Measurements from ENCODE around the gene RNF133. TPM values are rescaled to one million over a fixed set of nuclear protein-coding genes. Genes with fewer than 3 reads are reported as not detected.

Gene RNF133
- total and polyA plus RNA-seq, 3 donors from 2014 or later = 11.1 to 53.6 (median 39.1) TPM

DNA sequence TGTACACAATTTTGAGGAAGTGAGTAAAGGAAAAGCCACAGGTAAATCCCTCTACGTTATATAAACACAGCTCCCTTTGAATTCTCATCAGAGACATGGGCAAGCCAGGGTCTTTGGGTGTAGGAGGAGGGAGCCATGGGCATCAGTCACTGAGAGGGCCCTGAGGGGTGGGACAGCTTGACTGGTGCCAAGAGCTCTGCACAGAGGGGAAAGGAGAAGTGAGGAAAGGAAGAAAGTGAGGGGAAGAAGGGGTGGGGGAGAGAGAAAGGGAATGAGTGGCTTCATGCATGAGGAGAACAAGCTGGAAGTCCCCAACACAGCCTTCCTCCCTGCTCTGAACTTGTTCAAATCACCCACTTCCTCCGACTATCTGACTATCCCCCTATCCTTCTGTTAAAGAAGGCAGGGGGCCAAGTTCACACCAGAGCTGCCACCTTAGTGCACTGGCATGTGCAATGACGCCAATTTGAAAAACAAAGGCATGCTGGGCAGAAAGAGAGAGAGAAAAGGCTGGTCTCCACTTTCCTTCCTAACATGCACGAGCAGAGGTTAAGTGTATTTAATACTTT lies 20.2 kb upstream of the RNF133 start:
- H3K9me3 ChIP-seq = no peaks in the 10 kb centered on the region
- intact Hi-C loops (cut with DNase I; ENCODE audit: low total_unique reads) = no loop called here
- no peak for DNase-seq
- H3K4me1 ChIP-seq = no peaks in the 10 kb centered on the region
- no peak overlapping the region for H3K4me3 ChIP-seq
- H3K27me3 ChIP-seq = no peaks in the 10 kb centered on the region
- no peaks in the 10 kb centered on the region for H3K36me3 ChIP-seq (ENCODE audit: low read depth, missing control alignments)
- TF ChIP-seq, protein P1, sequence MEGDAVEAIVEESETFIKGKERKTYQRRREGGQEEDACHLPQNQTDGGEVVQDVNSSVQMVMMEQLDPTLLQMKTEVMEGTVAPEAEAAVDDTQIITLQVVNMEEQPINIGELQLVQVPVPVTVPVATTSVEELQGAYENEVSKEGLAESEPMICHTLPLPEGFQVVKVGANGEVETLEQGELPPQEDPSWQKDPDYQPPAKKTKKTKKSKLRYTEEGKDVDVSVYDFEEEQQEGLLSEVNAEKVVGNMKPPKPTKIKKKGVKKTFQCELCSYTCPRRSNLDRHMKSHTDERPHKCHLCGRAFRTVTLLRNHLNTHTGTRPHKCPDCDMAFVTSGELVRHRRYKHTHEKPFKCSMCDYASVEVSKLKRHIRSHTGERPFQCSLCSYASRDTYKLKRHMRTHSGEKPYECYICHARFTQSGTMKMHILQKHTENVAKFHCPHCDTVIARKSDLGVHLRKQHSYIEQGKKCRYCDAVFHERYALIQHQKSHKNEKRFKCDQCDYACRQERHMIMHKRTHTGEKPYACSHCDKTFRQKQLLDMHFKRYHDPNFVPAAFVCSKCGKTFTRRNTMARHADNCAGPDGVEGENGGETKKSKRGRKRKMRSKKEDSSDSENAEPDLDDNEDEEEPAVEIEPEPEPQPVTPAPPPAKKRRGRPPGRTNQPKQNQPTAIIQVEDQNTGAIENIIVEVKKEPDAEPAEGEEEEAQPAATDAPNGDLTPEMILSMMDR (IDR thresholded peaks at IDR 0.05) = no peak
- no peak for TF ChIP-seq POLR2A (IDR thresholded peaks at IDR 0.05)
- H3K27ac ChIP-seq = no peak overlapping the region
- 83% methylated on average over 4 of the region's 4 CpGs for WGBS, 2 donors

DNA sequence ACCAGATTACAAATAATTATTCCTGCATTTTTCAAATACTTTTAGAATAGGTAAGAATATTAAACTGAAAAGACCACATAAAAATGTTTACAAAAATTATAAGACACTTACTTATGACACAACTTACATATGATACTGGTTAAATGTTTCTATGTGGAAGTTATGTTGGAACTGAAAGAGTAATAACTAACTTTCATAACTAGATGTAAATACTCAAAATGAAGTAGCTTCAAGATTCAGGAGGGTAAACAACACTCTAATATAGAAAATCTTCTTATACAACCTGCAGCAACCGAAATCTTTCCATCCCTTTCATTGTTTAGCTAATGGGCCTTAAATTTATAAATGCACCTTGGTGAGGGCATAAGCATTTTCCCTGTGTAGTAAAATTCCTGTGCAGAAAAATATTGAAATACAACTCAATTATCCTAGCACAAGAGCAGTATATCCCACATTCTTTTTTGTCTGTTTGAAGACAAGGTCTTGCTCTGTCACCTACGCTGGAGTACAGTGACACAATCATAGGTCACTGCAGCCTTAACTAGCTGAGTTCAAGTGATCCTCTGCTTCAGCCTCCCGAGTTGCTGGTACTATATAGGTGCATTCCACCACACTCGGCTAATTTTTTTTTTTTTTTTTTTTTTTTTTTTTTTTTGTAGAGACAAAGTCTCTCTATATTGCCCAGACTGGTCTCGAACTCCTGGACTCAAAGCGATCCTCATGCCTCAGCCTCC lies 18.6 kb upstream of the RNF133 start:
- Histone ChIP-seq H3K27me3 (no peaks in the 10 kb centered on the region), H3K9me3 (no peaks in the 10 kb centered on the region), H3K4me3 (no peak overlapping the region), H3K36me3 (ENCODE audit: low read depth, missing control alignments) (no peaks in the 10 kb centered on the region), H3K27ac (no peak overlapping the region), H3K4me1 (no peaks in the 10 kb centered on the region)
- no peak for DNase-seq
- 95 to 99% methylated on average over 6 of the region's 6 CpGs for WGBS, 2 donors
- TF ChIP-seq, protein P1 (IDR thresholded peaks at IDR 0.05) = no peak
- no peak for TF ChIP-seq POLR2A (IDR thresholded peaks at IDR 0.05)
- intact Hi-C loops (cut with DNase I; ENCODE audit: low total_unique reads) = no loop called here

DNA sequence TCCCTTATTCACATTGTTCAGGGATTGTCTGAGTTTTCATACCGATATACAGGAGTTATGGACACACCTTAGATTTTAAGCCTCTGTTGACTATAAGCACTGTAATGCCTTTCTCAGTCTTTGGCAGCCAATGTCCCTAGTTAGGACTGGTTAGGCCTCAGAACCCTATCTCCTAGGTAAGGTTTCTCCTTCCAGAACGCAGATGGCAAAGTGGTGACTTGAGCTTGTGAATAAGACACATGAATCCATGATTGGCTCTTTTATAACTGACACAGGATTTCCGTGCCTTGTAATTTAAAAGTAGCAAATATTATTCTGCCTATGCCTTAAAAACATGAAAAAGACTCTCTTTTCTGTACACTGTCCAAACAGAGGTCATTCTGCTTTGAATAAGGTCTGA lies 16.3 kb upstream of the RNF133 start:
- no peaks in the 10 kb centered on the region for H3K9me3 ChIP-seq
- WGBS, 2 donors = 88 to 96% methylated on average over 3 of the region's 3 CpGs
- intact Hi-C loops (cut with DNase I; ENCODE audit: low total_unique reads) = no loop called here
- H3K27me3 ChIP-seq = no peaks in the 10 kb centered on the region
- H3K27ac ChIP-seq = no peak overlapping the region
- H3K4me1 ChIP-seq = no peaks in the 10 kb centered on the region
- TF ChIP-seq, protein P1 (IDR thresholded peaks at IDR 0.05) = no peak
- no peak for TF ChIP-seq POLR2A (IDR thresholded peaks at IDR 0.05)
- no peak for DNase-seq
- no peak overlapping the region for H3K4me3 ChIP-seq
- H3K36me3 ChIP-seq (ENCODE audit: low read depth, missing control alignments) = no peaks in the 10 kb centered on the region

DNA sequence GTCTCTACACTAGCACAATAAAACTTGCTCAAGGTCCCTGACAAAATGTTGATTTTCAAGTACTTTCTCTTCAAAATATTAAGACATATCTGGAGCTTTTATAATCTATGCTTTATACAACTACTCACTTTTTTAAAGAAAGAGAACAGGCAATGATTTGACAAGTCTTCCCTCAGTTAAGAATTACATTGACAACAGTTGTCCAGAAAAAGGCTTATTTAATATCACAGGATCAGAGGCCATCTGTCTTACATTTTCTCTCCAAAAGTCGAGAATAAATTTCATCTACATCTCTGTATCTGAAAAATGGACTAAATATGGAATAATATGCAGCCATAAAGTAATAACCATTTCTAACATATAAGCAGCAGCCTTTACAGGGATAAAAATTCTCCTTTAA lies 12.0 kb upstream of the RNF133 start:
- H3K36me3 ChIP-seq (ENCODE audit: low read depth, missing control alignments) = no peaks in the 10 kb centered on the region
- WGBS, 2 donors = 75 to 93% methylated on average over 1 of the region's 1 CpG
- no peak for DNase-seq
- no peak for TF ChIP-seq POLR2A (IDR thresholded peaks at IDR 0.05)
- TF ChIP-seq, protein P1 (IDR thresholded peaks at IDR 0.05) = no peak
- H3K4me1 ChIP-seq = no peaks in the 10 kb centered on the region
- no peaks in the 10 kb centered on the region for H3K27me3 ChIP-seq
- H3K27ac ChIP-seq = no peak overlapping the region
- H3K4me3 ChIP-seq = no peak overlapping the region
- no peaks in the 10 kb centered on the region for H3K9me3 ChIP-seq
- intact Hi-C loops (cut with DNase I; ENCODE audit: low total_unique reads) = no loop called here
